PC-9 (cell line): ENCODE data around the gene PXT1. TPM values are rescaled to one million over a fixed set of nuclear protein-coding genes. Genes with fewer than 3 reads are reported as not detected.

Experiments
- BruUV-seq: library from RNA; stranded (reverse); fragments of 400-500 nt; replicated peaks from 2 replicates; lab custom pipeline; 2021; lab: Mats Ljungman, UMichigan
- CTCF ChIA-PET: fragments of 300-600 bp; sonication (Branson Sonifier 250); formaldehyde crosslinking; loops from one replicate; lab custom pipeline; 2022; ENCODE audit warnings: antibody characterized with exemption; lab: Charles Lee
- POLR2A ChIA-PET: fragments of 300-600 bp; sonication (Branson Sonifier 250); formaldehyde crosslinking; loops from one replicate; lab custom pipeline; 2022; ENCODE audit warnings: antibody characterized with exemption; ENCODE audit not compliant: unreplicated experiment; lab: Charles Lee
- DNase-seq, 2 experiments: peaks; one replicate each; pipeline versions ENCODE4 v3.0.0 to v3.0.0-alpha.2; 2015 to 2022; ENCODE audit warnings: mixed read lengths in 1 of 2
- H2AFZ ChIP-seq: fragments of 200-600 bp; sonication (generic); 2 replicates; pipeline ENCODE4 v1.8.1; 2017; ENCODE audit warnings: antibody characterized with exemption
- H3F3A ChIP-seq: fragments of 200-600 bp; sonication (generic); 2 replicates; pipeline ENCODE4 v1.8.1; 2017; ENCODE audit warnings: antibody characterized with exemption, mild to moderate bottlenecking, low read depth; ENCODE audit not compliant: insufficient read depth
- H3K27ac ChIP-seq: fragments of 200-600 bp; sonication (generic); 2 replicates; pipeline ENCODE4 v1.6.1; 2016; ENCODE audit warnings: mixed run types
- H3K27me3 ChIP-seq: fragments of 200-600 bp; sonication (generic); 2 replicates; pipeline ENCODE4 v1.6.1; 2016; ENCODE audit warnings: low read depth, mixed run types; ENCODE audit not compliant: insufficient read depth
- H3K36me3 ChIP-seq: fragments of 200-600 bp; sonication (generic); 2 replicates; pipeline ENCODE4 v1.6.1; 2016; ENCODE audit warnings: low read depth, mixed run types
- H3K4me1 ChIP-seq: fragments of 200-600 bp; sonication (generic); replicated peaks from 2 replicates; pipeline ENCODE4 v1.6.1; 2016; ENCODE audit warnings: mixed run types; ENCODE audit not compliant: insufficient read depth
- H3K4me2 ChIP-seq: fragments of 200-600 bp; sonication (generic); 2 replicates; pipeline ENCODE4 v1.6.1; 2017; ENCODE audit warnings: mixed run types
- H3K4me3 ChIP-seq: fragments of 200-600 bp; sonication (generic); 2 replicates; pipeline ENCODE4 v1.6.1; 2016; ENCODE audit warnings: mixed run types
- H3K79me2 ChIP-seq: fragments of 200-600 bp; sonication (generic); 2 replicates; pipeline ENCODE4 v1.6.1; 2017; ENCODE audit warnings: low read depth, mixed run types
- H3K9me2 ChIP-seq: fragments of 200-600 bp; sonication (generic); 2 replicates; pipeline ENCODE4 v1.8.1; 2017; ENCODE audit warnings: mild to moderate bottlenecking; ENCODE audit not compliant: insufficient read depth
- H3K9me3 ChIP-seq: fragments of 200-600 bp; sonication (generic); 2 replicates; pipeline ENCODE4 v1.8.1; 2016; ENCODE audit warnings: low read depth; ENCODE audit not compliant: insufficient read depth
- H4K20me1 ChIP-seq: fragments of 200-600 bp; sonication (generic); 2 replicates; pipeline ENCODE4 v1.8.1; 2017; ENCODE audit not compliant: insufficient read depth
- CTCF ChIP-seq: fragments of 200-600 bp; sonication (generic); conservative IDR thresholded peaks from 2 replicates; pipeline ENCODE4 v1.6.1; 2017; ENCODE audit warnings: mixed run types, antibody characterized with exemption, mild to moderate bottlenecking, moderate library complexity
- EZH2 ChIP-seq: fragments of 200-600 bp; sonication (generic); IDR thresholded peaks from 2 replicates; pipeline ENCODE4 v1.8.0; 2017; ENCODE audit warnings: antibody characterized with exemption, low read depth
- intact Hi-C: fragments of 100-400 bp; cut with micrococcal nuclease; formaldehyde crosslinking; loops from one replicate; pipeline ENCODE4 v1.10.0; 2022; ENCODE audit not compliant: unreplicated experiment
- total RNA-seq: library from RNA; stranded (reverse); gene quantifications from 2 replicates; pipeline ENCODE4 v1.2.3, GENCODE V29; 2021

PXT1 gene
- total RNA-seq, 1 experiment from 2014 or later = not detected

- Histone ChIP-seq H3K9me2 (no peaks in the 10 kb centered on the region), H3K9me3 (peaks cover 3% of the 10 kb centered on the region; the same call in 1 of the 2 replicates), H3F3A (peaks cover 11% of the 10 kb centered on the region), H3K4me3 (no peak overlapping the region), H3K27me3 (no peaks in the 10 kb centered on the region), H4K20me1 (no peaks in the 10 kb centered on the region), H3K4me1 (peaks cover 28% of the 10 kb centered on the region), H3K79me2 (no peaks in the 10 kb centered on the region), H3K36me3 (no peaks in the 10 kb centered on the region), H3K27ac (no peak overlapping the region), H3K4me2 (no peak overlapping the region; the same call in 1 of the 2 replicates), H2AFZ (no peak overlapping the region)
- ChIA-PET POLR2A (no interaction called here), CTCF (no interaction called here)
- no TSS peak for BruUV-seq
- TF ChIP-seq EZH2 = no peak
- no peak for TF ChIP-seq CTCF
- peak in 1 of 2 experiments; percentile 57 for DNase-seq
- intact Hi-C loops = no loop called here
Measured at GRCh38 chr6:36353411-36353915, 89.2 kb downstream of the PXT1 start.

- Histone ChIP-seq H4K20me1 (no peaks in the 10 kb centered on the region), H3K27ac (no peak overlapping the region), H3K9me2 (no peaks in the 10 kb centered on the region), H3K4me3 (no peak overlapping the region), H3K36me3 (no peaks in the 10 kb centered on the region), H3K27me3 (no peaks in the 10 kb centered on the region), H3F3A (peaks cover 11% of the 10 kb centered on the region), H3K4me1 (peaks cover 28% of the 10 kb centered on the region), H2AFZ (no peak overlapping the region), H3K79me2 (no peaks in the 10 kb centered on the region), H3K4me2 (no peak overlapping the region), H3K9me3 (peaks cover 3% of the 10 kb centered on the region; the same call in 1 of the 2 replicates)
- BruUV-seq = no TSS peak
- no peak for DNase-seq
- ChIA-PET CTCF (no interaction called here), POLR2A (no interaction called here)
- TF ChIP-seq CTCF = no peak
- TF ChIP-seq EZH2 = no peak
- intact Hi-C loops = no loop called here
Measured at GRCh38 chr6:36352477-36353157, 90.0 kb downstream of the PXT1 start.

- Histone ChIP-seq H3K4me1 (peaks cover 28% of the 10 kb centered on the region), H4K20me1 (no peaks in the 10 kb centered on the region), H3K9me2 (no peaks in the 10 kb centered on the region), H3K36me3 (no peaks in the 10 kb centered on the region), H3K79me2 (no peaks in the 10 kb centered on the region), H3K4me3 (no peak overlapping the region), H3F3A (peaks cover 11% of the 10 kb centered on the region), H2AFZ (no peak overlapping the region), H3K27me3 (no peaks in the 10 kb centered on the region), H3K9me3 (peaks cover 3% of the 10 kb centered on the region; the same call in 1 of the 2 replicates), H3K27ac (peak overlapping the region; percentile 32; the same call in 1 of the 2 replicates), H3K4me2 (peak overlapping the region; percentile 52)
- peak; percentile 49 to 80 for DNase-seq
- CTCF ChIA-PET = interaction anchor here (1.0 kb wide), 1 partner anchor 10 kb away, joined by 6 read pairs; no protein-coding TSS in a partner anchor
- intact Hi-C loops = no loop called here
- POLR2A ChIA-PET = interaction anchor here (0.6 to 0.7 kb wide), 3 partner anchors 140 to 226 kb away, joined by 3 to 5 read pairs (median 5); no protein-coding TSS in a partner anchor
- no TSS peak for BruUV-seq
- no peak for TF ChIP-seq EZH2
- no peak for TF ChIP-seq CTCF
Measured at GRCh38 chr6:36350681-36351571, 91.7 kb downstream of the PXT1 start.
